ENCODE data around the gene LRP6.

GRCh38 chr12:12221560-12221959 is 45.3 kb downstream of the LRP6 start:
- TF ChIP-seq POLR2A (IDR thresholded peaks at IDR 0.05; ENCODE audit: low read depth, low read length) (no peak), TAF1 (IDR thresholded peaks at IDR 0.05; ENCODE audit: borderline replicate concordance, low read depth, low read length) (no peak), POLR2AphosphoS5 (IDR thresholded peaks at IDR 0.05; ENCODE audit: low read depth, low read length) (no peak)

Data from GM12892 (cell line).